Cerebellar nuclear complex (tissue), 1 donor: ENCODE measurements around the gene FAM83D.

Experiments used
- DNase-seq, 2 experiments: peaks; one replicate each; lab custom pipeline; 2025; lab: John Stamatoyannopoulos, UW

Gene FAM83D

DNA sequence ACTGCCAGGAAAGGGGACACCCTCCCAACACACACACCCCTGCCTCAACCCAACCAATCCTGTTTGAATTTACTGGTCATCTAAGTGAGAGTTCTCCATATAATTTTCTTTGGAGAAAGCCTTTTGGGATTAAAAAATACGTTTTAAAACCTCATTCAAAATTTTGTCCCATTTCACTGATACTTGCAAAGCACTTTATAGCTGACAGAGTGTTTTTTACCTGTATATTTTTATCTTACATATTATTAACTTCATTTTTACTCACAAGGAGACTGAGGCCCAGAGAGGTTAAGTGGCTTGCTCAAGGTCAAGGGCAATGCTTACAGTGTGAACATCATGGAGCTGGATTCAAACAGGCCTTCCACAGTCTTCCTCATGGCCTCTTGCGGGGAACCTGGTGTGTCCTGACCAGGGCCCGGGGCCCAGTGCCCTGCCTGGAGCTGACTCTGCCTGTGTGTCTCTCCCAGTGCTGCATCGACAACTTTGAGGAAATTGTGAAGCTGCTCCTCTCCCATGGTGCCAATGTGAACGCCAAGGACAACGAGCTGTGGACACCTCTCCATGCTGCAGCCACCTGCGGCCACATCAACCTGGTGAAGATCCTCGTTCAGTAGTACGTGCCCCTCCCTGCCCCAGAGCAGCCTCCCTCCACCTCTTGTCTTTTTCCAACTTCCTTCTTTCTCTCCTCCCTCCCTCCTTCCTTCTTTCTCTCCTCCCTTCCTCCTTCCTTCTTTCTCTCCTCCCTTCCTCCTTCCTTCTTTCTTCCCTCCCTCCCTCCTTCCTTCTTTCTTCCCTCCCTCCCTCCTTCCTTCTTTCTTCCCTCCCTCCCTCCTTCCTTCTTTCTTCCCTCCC is 30.9 kb upstream of the FAM83D start:
- DNase-seq, result no peak

DNA sequence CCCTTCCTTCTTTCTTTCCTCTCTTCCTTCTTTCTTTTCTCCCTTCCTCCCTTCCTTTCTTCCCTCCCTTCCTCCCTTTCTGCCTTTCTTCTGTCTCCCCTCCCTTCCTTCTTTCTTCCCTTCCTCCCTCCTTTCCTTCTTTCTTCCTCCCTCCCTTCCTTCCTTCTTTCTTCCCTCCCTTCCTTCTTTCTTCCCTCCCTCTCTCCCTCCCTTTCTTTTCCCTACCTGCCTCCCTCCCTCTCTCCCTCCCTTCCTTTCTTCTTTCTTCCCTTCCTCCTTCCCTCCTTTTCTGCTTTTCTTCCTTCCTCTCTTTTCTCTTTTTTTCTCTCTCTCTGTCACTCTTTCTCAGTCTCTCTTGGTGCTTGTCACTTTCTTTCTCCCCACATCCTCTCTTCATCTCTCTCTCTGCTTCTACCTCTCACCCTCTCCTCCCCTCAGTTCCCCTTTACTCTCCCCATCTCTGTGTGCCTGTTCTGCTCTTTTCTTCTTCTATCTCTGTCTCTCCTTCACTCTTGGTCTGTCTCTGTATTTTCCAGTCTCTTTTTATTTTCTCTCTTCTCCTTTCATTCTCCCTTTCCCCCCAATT is 30.1 kb upstream of the FAM83D start:
- DNase-seq, result no peak

DNA sequence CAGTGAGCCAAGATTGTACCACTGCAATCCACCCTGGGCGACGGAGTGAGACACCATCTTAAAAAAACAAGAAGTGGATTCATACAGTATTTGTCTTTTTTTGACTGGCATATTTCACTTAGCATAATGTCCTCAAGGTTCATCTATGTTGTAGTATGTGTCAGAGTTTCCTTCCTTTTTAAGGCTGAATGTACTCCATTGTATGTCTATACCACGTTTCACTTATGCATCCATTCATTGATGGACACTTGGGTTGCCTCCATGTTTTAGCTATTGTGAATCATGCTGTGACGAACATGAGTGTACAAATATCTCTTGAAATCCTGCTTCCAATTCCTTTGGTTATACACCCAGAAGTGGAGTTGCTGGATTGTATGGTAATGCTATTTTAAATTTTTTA is 28.9 kb upstream of the FAM83D start:
- no peak for DNase-seq

DNA sequence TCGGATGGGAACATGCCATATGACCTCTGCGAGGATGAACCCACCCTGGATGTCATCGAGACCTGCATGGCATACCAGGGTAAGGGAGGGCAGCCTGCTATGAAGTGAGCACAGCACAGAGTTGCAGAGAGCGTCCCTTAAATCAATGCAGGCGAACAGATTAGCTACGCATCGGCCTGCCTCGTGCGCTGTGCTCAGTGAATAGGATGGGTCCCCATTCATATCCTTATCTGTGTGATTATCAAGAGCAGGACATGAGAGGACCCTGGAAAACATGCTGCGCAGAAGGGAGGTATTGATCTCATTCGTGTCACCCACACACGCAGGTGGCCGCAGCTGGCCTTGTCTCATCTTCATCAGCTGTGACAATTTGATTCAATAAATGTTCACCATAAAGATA is 25.6 kb upstream of the FAM83D start:
- no peak for DNase-seq

DNA sequence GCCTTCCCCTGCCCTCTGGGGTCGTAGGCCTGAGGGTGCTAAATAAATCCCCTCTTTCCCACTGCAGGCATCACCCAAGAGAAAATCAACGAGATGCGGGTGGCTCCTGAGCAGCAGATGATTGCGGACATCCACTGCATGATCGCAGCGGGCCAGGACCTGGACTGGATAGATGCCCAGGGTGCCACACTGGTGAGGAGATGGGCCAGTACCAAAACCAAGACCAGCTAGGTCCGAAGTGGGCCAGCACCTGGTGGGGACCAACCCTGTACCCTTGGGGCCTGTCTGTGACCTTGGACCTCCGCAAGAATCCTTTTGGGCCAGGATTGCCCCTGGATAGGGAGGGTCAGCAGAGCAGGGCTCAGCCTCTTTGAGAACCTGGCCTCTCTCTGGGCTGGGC is 23.6 kb upstream of the FAM83D start:
- DNase-seq, result no peak

DNA sequence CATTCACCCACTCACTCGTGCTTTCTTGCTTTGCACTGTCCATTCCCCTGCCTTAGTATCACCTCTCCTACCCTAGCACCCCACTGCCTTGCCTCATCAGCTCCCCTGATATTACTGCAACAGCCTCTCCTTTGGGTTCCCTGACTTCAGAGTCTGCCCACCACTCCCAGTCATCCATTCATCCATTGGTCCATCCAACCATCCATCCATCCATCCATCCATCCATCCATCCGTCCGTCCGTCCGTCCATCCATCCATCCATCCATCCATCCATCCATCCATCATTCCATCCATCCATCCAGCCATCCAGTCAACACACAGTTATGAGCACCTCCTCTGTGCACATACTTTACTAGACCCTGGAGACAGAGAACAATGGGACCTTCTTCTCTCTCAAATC is 22.9 kb upstream of the FAM83D start:
- DNase-seq, result no peak

DNA sequence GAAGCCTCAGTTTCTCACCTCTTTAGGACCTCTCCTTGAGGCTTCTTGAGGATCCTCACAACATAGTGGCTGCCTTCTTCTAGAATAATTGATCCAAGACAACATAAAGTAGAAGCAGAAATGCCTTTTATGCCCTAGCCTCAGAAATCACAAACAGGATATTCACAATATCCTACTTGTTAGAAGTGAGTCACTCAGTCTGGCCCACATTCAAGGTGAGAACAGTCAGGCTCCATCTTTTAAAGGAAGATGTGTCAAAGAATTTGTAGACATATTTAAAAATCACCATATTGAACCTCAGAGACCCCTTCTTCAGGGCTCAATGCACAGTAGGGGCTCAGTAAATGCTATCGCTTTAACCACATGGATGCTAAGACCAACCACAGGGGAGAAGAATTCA is 20.8 kb upstream of the FAM83D start:
- no peak for DNase-seq

DNA sequence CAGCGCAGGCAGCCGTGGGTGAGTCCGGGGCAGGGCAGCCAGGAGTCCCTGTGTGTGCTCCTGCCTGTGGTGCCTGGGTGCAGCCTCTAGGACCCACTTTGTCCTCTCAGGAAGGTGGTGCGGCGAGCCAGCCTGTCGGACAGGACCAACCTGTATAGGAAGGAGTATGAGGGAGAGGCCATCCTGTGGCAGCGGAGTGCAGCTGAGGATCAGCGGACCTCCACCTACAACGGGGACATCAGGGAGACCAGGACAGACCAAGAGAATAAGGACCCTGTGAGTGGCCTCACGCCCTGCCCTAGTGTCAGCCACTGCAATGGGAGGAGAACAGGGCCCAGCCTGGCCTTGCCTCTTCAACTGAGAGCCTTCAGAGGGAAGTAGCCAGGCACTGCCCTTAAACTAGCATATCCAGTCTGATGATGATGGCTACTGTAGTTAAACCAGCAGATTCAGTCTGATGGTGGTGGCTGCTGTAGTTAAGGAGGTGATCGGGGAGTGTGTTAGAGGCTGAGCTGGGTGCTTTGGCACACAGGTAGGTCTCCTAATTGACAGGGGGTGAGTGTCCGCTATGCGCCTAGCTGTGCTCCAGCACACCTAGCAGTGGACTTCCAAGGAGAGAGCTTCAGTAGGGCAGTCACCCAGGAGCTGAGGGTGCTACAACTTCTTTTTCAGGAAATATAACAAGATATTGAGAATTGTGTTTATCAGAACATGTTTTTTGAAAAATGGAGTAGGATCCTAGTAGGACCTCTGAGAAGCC is 18.1 kb upstream of the FAM83D start:
- no peak for DNase-seq

DNA sequence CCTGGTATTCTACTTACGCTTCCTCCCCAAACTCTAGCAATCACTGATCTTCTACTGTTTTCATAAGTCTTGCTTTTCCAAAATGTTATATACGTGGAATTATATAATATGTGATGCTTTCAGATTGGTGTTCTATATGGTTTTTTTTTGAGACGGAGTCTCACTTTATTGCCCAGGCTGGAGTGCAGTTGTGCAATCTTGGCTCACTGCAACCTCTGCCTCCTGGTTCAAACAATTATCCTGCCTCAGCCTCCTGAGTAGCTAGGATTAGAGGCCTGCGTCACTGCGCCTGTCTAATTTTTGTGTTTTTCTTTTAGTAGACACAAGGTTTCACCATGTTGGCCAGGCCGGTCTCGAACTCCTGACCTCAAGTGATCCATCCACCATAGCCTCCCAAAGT is 10.9 kb upstream of the FAM83D start:
- no peak for DNase-seq

DNA sequence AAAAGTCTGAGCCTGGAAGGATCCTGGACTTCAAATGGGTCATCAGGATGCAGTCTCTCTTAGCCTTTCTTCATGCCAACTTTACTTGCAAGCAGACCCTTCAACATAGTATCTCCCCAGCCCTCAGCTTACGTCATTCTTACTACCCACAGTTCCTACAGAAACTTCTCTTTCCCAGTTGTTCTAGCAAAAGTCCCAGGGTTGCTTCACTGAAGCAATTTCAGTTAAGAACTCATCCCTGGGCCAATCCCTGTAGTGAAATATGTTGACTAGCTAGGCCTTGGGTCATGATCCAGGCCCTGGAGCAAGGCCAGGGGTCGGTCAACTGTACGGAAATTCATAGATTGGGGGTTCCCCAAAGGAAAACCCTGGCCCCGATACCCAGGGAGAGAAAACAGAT is 8.6 kb upstream of the FAM83D start:
- DNase-seq, result no peak

DNA sequence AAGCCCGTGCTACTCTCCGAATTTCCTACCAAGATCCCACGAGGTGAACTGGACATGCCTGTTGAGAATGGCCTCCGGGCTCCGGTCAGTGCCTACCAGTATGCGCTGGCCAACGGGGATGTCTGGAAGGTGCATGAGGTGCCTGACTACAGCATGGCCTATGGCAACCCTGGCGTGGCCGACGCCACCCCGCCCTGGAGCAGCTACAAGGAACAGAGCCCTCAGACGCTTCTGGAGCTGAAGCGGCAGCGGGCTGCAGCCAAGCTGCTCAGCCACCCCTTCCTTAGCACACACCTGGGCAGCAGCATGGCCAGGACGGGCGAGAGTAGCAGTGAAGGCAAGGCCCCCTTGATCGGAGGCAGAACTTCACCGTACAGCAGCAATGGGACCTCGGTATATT is 8.0 kb upstream of the FAM83D start:
- no peak for DNase-seq

DNA sequence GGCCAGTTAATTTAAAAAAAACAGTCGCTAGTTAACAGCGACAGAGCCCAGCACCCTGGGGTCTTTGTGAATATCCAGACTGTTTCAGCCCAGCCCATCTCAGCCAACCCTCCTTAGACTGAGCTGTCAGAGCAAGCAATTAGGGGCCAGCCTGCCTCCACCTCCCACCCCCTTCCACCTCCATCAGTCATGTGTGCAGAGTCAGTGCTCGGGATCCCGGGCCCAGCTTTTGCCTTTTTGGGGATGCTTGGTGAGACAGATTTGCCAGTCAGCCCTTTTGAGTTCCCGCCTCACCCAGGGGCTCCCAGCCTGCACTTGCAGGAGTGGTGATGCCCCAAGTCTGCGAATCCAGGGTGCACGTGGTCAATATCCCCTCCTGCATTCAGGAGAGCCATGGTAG is 6.5 kb upstream of the FAM83D start:
- no peak for DNase-seq

DNA sequence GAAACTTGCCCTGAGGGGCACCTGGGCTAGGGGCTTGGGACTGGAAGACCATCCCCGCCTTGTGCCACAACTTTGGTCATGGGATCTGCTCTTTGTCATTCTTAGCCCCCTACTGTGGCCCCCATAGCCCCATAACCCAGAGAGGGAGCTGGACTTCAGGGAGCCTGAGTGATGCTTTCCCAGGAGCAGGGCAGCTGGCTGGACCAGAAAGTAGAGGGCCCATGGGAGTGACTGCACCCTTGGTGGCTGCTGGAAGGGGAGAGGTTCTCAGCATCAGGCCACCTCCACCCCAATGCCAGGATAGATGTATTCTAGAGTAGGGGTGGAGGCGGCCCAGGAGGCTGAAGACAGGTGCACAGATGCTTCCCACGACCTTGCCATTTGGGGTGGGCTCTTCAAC is 5.8 kb upstream of the FAM83D start:
- no peak for DNase-seq

DNA sequence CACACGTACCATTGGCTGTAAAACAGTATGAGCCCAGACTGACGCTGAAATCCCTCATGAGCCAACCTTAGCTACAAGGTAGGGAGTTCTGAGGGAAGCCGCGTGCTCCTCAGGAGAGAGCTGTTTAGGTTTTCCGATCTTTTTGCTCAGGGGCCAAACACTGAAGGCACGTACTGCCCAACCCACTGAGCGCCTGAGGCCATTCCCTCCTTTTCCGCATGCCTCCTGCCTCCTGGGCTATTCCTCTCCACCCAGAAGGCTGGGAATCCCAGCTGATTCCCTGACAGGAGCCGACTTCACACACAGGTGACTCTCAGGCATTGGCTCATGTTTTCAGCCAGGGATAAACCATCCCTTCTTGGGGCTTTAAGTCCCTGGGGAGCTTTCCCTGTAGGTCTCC is 5.4 kb upstream of the FAM83D start:
- no peak for DNase-seq

DNA sequence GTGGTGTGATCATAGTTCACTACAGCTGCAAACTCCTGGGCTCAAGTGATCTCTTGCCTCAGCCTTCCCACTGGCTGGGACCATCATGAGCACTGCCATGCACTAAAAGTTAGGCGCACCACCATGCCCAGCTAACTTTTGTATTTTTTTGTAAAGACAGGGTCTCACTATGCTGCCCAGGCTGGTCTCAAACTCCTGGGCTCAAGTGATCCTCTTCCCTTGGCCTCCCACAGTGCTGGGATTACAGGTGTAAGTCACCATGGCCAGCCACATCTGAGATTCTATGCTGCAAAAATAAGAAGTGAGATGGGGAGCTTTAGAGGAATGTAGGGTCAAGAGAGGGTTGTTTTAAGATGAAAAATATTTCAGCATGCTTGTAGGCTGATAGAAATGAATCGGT is 1.5 kb upstream of the FAM83D start:
- DNase-seq, result no peak

DNA sequence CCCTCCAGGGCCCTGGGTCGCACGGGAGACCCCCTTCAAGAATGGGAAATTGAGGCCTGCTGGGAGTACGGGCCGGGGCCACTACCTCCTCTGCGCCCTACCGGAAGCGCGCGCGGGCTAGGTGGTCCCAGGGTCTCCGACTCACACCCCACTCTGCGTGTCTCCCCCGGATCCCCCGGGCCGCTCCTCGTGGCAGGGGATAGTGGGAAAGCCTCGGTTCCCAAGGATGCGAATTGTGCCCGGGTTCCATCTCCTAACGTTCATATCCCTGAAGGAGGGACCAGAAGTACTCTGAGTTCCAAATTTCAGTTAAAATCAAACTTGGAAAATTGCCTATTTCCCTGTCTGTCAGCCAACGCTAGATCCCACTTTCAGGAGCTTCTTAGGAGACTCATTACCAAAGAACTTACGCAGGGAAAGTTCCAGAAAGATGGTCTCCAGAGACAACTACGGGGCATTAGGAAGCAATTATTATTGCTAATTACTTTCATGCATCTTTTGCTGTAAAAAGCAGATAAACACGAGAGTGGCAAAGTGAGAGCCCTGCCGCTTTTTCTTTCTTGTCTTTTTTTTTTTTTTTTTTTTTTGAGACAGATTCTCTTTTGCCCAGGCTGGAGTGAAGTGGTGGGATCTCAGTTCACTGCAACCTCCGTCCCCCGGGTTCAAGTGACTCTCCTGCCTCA is 858 bp downstream of the FAM83D start:
- no peak for DNase-seq

DNA sequence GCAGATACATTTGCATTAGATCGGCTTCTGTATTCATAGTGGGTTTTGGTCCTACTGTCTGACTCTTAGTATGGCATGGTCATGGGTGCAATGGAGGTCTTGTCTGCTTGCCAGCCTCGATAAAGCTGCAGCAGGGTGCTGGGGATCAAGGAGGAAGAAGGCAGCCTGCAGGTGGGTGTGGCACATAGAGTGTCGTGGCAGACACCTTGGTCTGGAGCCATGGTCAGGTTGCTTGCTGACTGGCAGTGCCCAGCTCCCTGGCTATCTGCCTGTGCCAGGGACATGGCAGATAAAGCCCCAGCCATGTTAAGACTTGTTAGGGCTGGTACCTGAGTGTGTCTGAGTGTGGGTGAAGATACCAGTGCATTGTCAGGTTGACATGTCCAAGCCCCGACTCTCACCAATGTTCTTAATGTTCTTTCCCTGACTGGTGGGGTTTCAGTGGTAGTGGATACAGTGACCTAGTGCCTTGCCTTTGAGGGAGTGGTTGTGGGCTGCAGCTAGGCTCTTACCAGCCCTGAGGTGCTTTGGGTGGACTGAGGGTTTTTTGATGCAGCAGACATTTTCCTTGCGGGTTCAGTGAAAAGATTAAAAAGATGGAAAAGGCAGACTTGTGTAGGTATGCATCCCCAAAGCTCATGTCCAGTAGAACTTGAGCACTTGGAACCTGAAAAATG is 1.8 kb downstream of the FAM83D start:
- no peak for DNase-seq

DNA sequence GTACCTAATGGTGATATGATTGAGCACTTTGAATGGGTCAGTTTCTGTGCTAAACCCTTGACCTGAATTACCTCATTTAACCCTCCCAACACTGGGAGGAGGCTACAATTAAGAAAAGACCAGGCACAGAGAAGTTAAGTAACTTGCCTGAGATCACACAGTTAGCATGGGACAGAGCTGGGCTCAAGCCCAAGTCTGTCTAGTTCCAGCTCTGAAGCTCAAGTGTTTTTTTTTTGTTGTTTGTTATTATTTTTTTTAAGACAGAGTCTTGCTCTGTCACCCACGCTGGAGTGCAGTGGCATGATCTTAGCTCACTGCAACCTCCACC is 4.0 kb downstream of the FAM83D start:
- DNase-seq, result no peak

DNA sequence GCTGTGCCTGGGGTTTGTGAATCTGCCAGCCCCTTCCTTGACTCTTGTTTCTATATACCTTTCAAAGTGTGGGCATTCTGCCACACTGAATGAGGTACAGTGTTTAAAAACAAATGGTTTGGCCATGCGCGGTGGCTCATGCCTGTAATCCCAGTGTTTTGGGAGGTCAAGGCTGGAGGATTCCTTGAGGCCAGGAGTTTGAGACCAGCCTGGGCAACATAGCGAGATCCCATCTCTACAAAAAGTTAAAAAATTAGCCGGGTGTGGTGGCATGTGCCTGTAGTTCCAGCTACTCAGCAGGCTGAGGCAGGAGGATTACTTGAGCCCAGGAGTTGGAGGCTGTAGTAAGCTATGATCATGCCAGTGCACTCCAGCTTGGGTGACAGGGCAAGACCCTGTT is 5.8 kb downstream of the FAM83D start:
- DNase-seq, result no peak

DNA sequence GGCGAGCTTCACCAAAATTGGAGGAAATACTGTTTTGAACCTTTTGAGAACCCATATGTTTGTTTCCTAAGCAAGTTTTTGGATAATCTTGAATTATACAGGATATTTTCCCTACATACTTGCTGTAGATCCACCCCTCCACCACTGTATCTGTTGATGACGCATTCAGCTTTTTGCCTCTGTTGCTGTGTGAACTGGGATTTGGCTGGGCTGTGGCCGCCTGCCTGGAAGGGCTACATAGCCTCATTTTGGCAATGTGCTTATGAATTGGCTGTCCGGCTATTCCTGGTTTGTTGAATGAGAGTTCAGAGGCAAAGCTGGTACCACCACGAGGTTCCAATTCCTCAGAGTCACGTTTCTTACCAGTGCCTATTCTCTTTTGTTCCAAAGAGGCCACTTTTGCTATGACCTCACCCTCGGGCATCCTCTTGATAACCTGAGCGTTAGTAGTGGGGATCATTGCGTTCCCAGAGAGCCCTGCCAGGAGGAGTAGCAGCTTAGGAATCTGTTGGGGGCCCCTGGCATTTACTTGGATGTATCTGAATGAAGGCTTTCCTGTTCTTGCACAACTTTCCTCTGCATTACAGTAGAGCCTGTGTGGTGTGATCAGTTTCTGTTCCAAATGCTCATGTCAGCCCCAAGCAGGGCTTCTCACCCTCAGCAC is 6.4 kb downstream of the FAM83D start:
- DNase-seq, result no peak

DNA sequence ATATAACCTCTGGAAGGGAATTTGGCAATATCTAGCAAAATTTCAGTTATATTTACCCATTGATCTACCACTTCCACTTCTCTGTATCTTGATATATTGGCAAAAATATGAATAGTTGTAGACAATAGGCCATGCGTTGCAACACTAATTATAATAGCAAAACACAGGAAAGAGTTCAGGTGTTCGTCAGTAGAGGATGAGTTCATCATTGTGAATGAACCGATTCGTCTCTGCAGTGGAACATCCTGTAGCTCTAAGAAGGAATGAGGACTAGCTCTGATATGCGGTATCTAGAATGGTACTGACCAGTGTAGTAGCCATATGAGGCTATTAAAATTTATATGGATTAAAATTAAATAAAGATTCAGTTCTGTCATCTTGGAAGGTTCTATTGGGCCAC is 8.3 kb downstream of the FAM83D start:
- DNase-seq, result no peak

DNA sequence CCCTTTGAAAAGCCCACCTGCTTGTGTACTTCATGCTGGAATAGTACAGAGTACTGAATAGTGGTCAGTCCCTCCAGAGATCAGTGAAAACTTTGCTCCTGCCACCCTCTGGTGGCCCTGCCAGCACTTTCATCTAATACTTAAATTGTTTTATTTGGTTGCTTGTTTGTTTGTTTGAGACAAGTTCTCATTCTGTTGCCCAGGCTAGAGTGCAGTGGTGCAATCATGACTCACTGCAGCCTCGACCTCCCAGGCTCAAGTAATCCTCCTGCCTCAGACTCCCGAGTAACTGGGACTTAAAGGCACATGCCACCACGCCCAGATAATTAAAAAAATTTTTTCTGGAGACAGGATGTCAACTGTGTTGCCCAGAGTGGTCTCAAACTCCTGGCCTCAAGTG is 9.1 kb downstream of the FAM83D start:
- DNase-seq, result no peak
